H1 (cell line): ENCODE results near the gene SLC47A2. TPM values are rescaled to one million over a fixed set of nuclear protein-coding genes. Genes with fewer than 3 reads are reported as not detected.

ENCODE experiments used
- ATF2 ChIP-seq: IDR thresholded peaks from 2 replicates; pipeline ENCODE4 v1.6.1; 2012; ENCODE audit warnings: low read length, inconsistent platforms
- CBX5 ChIP-seq: fragments of 300-800, 300-1000 bp; sonication (generic); IDR thresholded peaks from 2 replicates; pipeline ENCODE4 v1.7.1; 2016; ENCODE audit warnings: antibody characterized with exemption, low read length, low read depth
- GTF2F1 ChIP-seq: IDR thresholded peaks from 2 replicates; pipeline ENCODE4 v1.6.1; 2012; ENCODE audit warnings: low read depth, low read length, improper control_type of control experiment, borderline replicate concordance
- POLR2A ChIP-seq, 2 experiments: IDR thresholded peaks; 1 replicate in 1 of 2; 2 replicates in 1 of 2; pipeline ENCODE4 v1.6.1; 2011; ENCODE audit warnings: low read depth in 2 of 2, low read length in 2 of 2, mild to moderate bottlenecking in 2 of 2; ENCODE audit errors: control extremely low read depth in 1 of 2
- POLR2AphosphoS5 ChIP-seq: IDR thresholded peaks from 2 replicates; pipeline ENCODE4 v1.6.1; 2011; ENCODE audit warnings: low read depth, low read length
- RBBP5 ChIP-seq: IDR thresholded peaks from 2 replicates; pipeline ENCODE4 v1.7.1; 2012; ENCODE audit warnings: low read depth, mild to moderate bottlenecking, inconsistent platforms, low read length, moderate library complexity, borderline replicate concordance
- SIRT6 ChIP-seq: IDR thresholded peaks from one replicate; pipeline ENCODE4 v1.7.1; 2012; ENCODE audit warnings: low read length, inconsistent platforms
- TBP ChIP-seq: IDR thresholded peaks from 2 replicates; pipeline ENCODE4 v1.6.1; 2011; ENCODE audit warnings: low read depth, low read length, improper control_type of control experiment
- polyA plus RNA-seq, 7 experiments: library from polyadenylated mRNA; depleted of rRNA in 3 of 7; stranded (reverse) in 5 of 7; unstranded in 2 of 7; fragments of >200 nt in 5 of 7; fragments of 200-250 nt in 2 of 7; gene quantifications; 1 replicate in 5 of 7; 2 replicates in 1 of 7; 4 replicates in 1 of 7; pipeline versions ENCODE4 v1.2.1 to v1.2.3, GENCODE V29; 2011 to 2013; ENCODE audit warnings: missing spikeins in 2 of 7, mixed read lengths in 2 of 7
- total RNA-seq: library from RNA; stranded (reverse); fragmentation: NEBNext Ultra II Directional; extraction: Animal tissue kit (Norgen Biotek cat#: 25700); gene quantifications from 2 replicates; pipeline ENCODE4 v1.2.1, GENCODE V29; 2021
- TF ChIP-seq, protein P1 (sequence below): fragments of 300-600 bp; sonication (generic); IDR thresholded peaks from 2 replicates; pipeline ENCODE4 v1.7.1; 2012; ENCODE audit warnings: low read length, moderate library complexity, mild to moderate bottlenecking, inconsistent platforms; ENCODE audit not compliant: insufficient replicate concordance

The SLC47A2 gene
- total and polyA plus RNA-seq, 2 of the 8 experiments (the other 6 are each of a cell fraction or from before 2014, with no cell fraction given), result not detected

- peak in 1 of 2 experiments; percentile 90; a peak in 2 of 3 replicates for TF ChIP-seq POLR2A (IDR thresholded peaks at IDR 0.05; ENCODE audit: control extremely low read depth in 1 of 2, low read depth in 2 of 2, low read length in 2 of 2)
- TF ChIP-seq GTF2F1, result no peak; the same call in 1 of the 2 replicates
- peak; percentile 76 for TF ChIP-seq TBP
- peak; percentile 63; the same call in 1 of the 2 replicates for TF ChIP-seq RBBP5
- no peak for TF ChIP-seq ATF2
- no peak for TF ChIP-seq SIRT6
- TF ChIP-seq CBX5, result no peak
- TF ChIP-seq, protein P1, sequence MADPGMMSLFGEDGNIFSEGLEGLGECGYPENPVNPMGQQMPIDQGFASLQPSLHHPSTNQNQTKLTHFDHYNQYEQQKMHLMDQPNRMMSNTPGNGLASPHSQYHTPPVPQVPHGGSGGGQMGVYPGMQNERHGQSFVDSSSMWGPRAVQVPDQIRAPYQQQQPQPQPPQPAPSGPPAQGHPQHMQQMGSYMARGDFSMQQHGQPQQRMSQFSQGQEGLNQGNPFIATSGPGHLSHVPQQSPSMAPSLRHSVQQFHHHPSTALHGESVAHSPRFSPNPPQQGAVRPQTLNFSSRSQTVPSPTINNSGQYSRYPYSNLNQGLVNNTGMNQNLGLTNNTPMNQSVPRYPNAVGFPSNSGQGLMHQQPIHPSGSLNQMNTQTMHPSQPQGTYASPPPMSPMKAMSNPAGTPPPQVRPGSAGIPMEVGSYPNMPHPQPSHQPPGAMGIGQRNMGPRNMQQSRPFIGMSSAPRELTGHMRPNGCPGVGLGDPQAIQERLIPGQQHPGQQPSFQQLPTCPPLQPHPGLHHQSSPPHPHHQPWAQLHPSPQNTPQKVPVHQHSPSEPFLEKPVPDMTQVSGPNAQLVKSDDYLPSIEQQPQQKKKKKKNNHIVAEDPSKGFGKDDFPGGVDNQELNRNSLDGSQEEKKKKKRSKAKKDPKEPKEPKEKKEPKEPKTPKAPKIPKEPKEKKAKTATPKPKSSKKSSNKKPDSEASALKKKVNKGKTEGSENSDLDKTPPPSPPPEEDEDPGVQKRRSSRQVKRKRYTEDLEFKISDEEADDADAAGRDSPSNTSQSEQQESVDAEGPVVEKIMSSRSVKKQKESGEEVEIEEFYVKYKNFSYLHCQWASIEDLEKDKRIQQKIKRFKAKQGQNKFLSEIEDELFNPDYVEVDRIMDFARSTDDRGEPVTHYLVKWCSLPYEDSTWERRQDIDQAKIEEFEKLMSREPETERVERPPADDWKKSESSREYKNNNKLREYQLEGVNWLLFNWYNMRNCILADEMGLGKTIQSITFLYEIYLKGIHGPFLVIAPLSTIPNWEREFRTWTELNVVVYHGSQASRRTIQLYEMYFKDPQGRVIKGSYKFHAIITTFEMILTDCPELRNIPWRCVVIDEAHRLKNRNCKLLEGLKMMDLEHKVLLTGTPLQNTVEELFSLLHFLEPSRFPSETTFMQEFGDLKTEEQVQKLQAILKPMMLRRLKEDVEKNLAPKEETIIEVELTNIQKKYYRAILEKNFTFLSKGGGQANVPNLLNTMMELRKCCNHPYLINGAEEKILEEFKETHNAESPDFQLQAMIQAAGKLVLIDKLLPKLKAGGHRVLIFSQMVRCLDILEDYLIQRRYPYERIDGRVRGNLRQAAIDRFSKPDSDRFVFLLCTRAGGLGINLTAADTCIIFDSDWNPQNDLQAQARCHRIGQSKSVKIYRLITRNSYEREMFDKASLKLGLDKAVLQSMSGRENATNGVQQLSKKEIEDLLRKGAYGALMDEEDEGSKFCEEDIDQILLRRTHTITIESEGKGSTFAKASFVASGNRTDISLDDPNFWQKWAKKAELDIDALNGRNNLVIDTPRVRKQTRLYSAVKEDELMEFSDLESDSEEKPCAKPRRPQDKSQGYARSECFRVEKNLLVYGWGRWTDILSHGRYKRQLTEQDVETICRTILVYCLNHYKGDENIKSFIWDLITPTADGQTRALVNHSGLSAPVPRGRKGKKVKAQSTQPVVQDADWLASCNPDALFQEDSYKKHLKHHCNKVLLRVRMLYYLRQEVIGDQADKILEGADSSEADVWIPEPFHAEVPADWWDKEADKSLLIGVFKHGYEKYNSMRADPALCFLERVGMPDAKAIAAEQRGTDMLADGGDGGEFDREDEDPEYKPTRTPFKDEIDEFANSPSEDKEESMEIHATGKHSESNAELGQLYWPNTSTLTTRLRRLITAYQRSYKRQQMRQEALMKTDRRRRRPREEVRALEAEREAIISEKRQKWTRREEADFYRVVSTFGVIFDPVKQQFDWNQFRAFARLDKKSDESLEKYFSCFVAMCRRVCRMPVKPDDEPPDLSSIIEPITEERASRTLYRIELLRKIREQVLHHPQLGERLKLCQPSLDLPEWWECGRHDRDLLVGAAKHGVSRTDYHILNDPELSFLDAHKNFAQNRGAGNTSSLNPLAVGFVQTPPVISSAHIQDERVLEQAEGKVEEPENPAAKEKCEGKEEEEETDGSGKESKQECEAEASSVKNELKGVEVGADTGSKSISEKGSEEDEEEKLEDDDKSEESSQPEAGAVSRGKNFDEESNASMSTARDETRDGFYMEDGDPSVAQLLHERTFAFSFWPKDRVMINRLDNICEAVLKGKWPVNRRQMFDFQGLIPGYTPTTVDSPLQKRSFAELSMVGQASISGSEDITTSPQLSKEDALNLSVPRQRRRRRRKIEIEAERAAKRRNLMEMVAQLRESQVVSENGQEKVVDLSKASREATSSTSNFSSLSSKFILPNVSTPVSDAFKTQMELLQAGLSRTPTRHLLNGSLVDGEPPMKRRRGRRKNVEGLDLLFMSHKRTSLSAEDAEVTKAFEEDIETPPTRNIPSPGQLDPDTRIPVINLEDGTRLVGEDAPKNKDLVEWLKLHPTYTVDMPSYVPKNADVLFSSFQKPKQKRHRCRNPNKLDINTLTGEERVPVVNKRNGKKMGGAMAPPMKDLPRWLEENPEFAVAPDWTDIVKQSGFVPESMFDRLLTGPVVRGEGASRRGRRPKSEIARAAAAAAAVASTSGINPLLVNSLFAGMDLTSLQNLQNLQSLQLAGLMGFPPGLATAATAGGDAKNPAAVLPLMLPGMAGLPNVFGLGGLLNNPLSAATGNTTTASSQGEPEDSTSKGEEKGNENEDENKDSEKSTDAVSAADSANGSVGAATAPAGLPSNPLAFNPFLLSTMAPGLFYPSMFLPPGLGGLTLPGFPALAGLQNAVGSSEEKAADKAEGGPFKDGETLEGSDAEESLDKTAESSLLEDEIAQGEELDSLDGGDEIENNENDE, result no peak
- peak; percentile 69 for TF ChIP-seq POLR2AphosphoS5
These were observed 28.8 kb upstream of the SLC47A2 start (continued) for GRCh38 chr17:19744922-19745757.
